GM15510 (cell line): ENCODE data around the gene GPC6.

Experiments
- POLR2A ChIP-seq: IDR thresholded peaks from 3 replicates; pipeline ENCODE4 v1.6.1; 2011; ENCODE audit warnings: borderline replicate concordance; ENCODE audit not compliant: insufficient read length; ENCODE audit errors: extremely low read depth

The GPC6 gene

GRCh38 chr13:93794197-93794885 is 567.7 kb downstream of the GPC6 start:
- no peak for TF ChIP-seq POLR2A

- TF ChIP-seq POLR2A, result no peak
These were observed 570.9 kb downstream of the GPC6 start for GRCh38 chr13:93797463-93797862.

DNA sequence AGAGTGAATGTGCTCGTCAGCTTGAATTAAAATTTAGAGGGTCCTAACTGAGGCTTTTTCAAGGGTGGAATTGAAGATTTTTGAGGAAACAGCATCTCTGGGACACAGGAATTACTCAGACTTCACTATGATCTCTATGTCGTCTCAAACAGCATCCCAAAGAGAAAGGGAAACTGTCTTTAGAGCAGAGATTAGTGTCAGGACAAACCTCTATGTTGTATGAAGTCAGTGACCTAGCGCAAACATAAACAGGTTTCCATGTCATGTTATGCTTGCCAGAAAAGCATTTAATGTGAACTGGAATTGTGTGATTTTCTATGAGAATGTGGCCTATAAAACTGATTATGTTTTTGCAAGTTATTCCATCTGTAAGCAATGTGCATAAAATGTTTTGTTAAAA is 573.7 kb downstream of the GPC6 start:
- no peak for TF ChIP-seq POLR2A

GRCh38 chr13:93805736-93806135 is 579.1 kb downstream of the GPC6 start:
- no peak for TF ChIP-seq POLR2A

DNA sequence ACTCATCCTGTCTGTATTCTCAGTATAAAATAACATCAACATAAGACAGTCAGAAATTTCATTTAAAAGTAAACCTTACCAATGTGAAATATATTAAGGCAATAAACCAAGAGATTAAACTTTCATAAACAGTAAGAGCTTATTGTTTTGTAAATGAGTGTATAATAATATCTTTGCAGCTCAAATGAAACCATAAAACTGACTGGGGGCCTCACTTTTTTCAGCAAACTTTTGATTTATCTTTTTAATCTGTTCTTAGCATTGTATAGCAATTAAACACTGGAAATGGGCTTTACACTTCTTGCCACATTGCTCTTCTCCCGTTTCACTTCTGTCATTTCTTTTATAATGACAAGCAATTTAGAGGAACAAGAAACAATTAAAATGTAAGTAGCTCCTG is 580.3 kb downstream of the GPC6 start:
- no peak for TF ChIP-seq POLR2A

DNA sequence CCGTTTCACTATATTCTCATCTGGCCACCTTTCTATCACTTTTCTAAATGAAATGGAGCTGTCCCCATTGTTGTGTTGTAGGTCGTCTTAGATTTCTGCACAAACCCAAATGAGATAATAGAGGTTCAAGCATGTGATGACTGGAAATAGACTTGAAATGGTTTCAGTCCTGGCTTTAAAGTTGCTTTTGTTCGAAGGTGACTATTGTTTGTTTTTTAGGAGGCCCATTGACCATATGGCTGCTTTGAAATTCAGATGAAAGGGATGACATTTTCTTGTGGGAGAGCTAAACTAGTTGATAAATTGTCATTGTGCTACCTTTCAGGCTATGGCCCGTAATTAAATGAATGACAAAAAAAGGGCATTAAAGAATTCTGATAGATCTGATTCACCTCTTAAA is 583.7 kb downstream of the GPC6 start:
- no peak for TF ChIP-seq POLR2A

DNA sequence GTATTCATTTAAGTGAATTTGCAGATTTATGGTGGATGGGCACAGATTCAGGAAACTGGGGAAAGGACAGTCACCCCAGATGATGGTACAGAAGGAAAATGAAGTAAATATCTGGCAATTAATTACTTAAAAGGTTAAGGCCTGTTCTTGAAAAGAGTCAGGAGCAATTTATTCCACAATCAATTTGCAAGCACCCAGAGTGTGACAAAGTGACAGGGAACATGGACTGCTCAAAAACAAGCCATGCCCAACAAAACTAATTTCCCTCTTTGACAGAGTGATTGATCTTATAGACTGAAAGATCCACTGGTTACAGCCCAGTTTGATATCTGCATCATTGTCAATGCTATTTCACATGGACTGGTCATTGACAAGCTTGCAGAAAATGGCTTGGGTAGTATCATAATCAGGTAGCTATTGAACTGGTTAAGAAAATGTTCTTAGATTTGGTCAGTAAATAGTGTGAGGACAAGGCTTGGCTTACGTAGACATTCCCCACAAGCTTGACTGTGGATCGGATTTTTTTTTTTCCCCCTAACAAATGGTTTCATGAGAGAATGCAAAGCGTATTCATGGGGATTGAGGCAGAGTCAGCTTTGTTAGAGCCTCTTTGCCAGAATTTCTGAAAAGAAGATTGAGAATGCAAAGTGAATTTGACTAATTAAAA is 584.6 kb downstream of the GPC6 start:
- no peak for TF ChIP-seq POLR2A

- no peak for TF ChIP-seq POLR2A
These were observed 585.1 kb downstream of the GPC6 start for GRCh38 chr13:93811738-93812112.

DNA sequence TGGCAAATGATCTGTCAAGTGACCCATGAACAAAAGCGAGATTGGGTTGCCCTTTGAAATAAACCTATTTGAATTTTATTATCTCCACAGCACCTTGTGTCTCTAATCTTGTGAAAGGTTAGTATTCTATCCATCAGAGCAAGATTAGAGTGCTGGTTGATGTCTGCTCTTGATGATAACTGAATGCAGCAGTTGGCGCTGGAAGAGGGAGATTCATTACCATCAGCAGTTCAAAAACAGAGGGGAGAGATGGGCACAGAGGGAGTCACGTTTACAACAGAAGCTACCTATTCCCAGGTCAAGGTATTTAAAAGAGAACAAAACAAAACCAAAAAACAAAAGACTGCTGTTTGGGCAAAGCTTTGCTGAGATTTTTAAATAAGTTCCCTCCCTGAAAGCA is 588.1 kb downstream of the GPC6 start:
- no peak for TF ChIP-seq POLR2A

GRCh38 chr13:93818345-93818744 is 591.7 kb downstream of the GPC6 start:
- TF ChIP-seq POLR2A, result no peak

GRCh38 chr13:93819331-93819890 is 592.8 kb downstream of the GPC6 start:
- no peak for TF ChIP-seq POLR2A

DNA sequence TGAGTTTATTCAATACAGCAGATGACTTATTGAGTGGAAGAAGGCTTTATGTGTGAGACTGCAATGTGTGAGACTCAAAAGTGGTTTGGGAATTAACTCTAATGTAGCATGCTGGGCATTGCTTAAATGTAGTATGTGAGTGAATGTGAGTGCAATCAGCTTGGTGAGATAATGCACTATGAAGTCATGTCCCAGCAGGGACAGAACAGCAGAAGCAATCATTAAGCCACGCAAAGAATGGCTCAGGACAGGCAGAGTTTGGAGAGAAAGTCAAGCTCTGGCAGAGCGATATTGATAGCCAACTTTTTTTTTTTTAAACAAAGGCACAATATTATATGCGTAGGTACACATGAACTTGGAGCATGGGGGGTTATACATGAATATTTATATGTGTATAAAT is 597.7 kb downstream of the GPC6 start:
- no peak for TF ChIP-seq POLR2A

DNA sequence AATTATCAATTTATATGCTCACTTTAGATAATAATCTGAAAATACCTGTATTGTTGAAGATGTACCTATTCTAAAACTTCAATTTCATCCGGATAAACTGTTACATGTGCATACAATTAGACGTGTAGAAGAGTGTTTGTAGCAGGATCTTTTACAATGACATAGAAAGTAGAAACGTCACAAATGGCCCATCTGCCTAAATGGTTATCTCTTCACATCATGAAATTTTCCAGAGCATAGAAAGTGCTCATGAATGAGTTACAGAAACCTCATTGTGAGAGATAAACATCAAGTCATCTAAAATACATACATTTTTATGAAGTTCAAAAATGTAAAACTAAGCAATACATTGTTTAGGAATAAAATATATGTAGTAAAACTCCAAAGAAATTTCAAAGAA is 607.4 kb downstream of the GPC6 start:
- TF ChIP-seq POLR2A, result no peak

GRCh38 chr13:93843082-93843481 is 616.5 kb downstream of the GPC6 start:
- no peak for TF ChIP-seq POLR2A

DNA sequence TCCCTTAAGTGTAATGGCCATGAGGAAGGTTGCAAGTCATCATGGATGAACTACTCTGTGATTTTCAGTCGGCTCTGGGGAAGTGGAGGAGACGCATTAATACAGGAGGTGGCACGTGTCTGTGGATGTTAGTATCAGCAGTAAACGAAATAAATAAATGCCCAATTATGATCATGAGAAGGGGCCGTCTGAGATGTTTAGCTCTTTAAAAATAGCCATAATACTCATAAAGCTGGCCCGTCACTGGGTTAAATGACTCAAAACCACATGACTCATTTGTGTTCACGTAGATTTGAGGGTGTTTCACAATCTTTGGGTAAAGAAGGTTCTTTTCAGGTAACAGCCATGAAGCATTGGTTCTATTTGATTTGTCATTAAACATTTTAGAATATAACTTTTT is 620.6 kb downstream of the GPC6 start:
- TF ChIP-seq POLR2A, result no peak

DNA sequence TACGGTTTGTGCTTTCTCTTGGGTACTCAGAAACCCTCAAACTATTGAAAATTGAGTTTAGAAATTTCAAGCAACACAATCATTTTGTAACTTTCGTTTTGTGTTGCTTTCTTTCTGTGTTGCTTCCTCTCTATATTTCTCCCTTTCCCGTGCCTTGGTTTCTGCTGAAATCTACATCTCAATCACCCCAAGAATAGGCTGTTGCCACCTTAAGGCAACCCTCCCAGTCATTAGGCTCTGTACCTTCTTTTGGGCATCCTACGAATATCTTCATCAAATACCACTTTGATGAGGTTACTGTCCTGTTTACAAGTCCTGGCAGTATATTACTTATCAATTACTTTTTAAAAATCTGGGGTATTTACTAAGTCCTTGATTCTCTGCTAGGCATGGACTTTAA is 621.6 kb downstream of the GPC6 start:
- no peak for TF ChIP-seq POLR2A

DNA sequence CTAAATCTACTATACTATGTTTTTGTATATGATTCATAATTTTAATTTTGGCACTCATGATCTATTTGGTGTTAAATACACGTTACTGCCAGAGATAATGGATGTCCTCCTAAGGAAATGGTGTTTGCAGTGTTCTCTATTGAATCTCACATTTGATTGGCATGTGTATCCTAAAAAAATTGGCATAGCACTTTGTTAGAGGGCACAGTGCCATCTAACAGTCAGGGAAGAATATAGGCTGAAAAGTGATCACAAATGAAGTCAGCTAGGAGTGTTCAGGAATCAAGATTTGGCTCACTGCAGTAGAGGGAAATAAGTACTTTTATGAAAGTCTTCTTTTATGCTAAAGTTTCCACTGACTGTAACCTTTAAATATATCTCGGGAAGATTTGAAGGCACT is 624.6 kb downstream of the GPC6 start:
- no peak for TF ChIP-seq POLR2A

- no peak for TF ChIP-seq POLR2A
These were observed 627.3 kb downstream of the GPC6 start for GRCh38 chr13:93853912-93854311.
